ENCODE measurements around the gene HNRNPAB.
"Not testable (repeated sequence)": the region's sequence is repeated elsewhere in the genome, so short reads cannot be mapped to it uniquely, and the experiment has no call there.

The HNRNPAB gene

GRCh38 chr5:178212241-178213002, 8.1 kb downstream of the HNRNPAB start:
- DNase-seq (ENCODE audit: low spot score), result no peak

DNA sequence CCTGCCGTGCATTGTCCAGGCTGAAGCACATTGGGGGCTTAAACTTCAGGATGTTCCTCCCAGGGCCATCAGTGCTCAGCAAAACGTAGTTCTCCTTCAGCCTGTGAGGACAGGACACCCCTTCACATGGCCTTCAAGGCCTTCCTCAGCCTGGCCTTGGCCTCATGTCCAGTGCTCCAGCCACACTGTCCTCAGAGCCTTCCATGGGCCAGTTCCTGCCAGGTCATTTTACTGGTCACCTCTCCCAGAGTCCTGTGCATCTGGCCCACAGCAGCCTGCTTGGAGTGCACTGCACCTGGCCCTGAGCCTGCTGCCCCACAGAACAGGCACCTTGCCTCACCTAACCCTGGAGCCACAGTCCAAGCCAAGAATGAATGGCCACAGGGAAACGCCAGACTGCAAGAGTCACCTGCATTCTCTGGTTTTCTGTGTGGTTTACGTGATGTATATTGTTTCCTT, 8.7 kb downstream of the HNRNPAB start:
- DNase-seq (ENCODE audit: low spot score), result no peak

- no peak for DNase-seq (ENCODE audit: low spot score)
These were observed 9.4 kb downstream of the HNRNPAB start for GRCh38 chr5:178213748-178214151.

DNA sequence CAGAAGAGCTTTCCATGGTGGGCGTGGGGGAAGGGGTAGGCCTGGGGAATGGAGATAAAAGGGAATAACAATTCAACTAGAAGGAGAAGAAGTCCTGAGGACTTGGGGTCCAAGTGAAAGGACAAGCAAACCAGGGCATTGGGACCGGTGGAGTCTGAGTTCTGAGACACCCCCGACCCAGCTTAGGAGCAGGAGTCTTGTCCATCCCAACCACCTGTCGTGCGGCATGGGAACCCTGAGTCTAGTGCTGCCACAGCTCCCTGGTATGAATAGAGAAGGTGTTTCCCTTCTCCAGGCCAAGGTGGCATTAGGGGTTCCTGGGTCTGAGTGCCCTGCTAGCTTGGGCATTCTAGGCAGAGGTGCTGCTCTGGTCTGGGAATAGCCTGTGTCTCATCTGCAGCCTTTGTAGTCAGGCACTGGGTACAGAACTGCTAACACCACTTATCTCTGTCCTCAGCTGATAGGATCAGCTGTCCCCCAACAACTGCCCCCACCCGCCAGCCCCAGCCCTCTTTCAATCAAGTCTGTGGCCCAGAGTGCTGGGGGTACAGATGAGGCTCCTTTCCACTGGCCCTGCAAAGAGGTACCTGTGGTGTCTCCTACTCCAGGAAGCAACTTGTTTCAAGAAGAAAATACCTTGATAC, 9.9 kb downstream of the HNRNPAB start:
- DNase-seq (ENCODE audit: low spot score), result no peak

GRCh38 chr5:178215280-178216002, 11.1 kb downstream of the HNRNPAB start:
- no peak for DNase-seq (ENCODE audit: low spot score)

- no peak for DNase-seq (ENCODE audit: low spot score)
These were observed 11.8 kb downstream of the HNRNPAB start for GRCh38 chr5:178216088-178216534.

- no peak for DNase-seq (ENCODE audit: low spot score)
These were observed 12.4 kb downstream of the HNRNPAB start for GRCh38 chr5:178216779-178217178.

DNA sequence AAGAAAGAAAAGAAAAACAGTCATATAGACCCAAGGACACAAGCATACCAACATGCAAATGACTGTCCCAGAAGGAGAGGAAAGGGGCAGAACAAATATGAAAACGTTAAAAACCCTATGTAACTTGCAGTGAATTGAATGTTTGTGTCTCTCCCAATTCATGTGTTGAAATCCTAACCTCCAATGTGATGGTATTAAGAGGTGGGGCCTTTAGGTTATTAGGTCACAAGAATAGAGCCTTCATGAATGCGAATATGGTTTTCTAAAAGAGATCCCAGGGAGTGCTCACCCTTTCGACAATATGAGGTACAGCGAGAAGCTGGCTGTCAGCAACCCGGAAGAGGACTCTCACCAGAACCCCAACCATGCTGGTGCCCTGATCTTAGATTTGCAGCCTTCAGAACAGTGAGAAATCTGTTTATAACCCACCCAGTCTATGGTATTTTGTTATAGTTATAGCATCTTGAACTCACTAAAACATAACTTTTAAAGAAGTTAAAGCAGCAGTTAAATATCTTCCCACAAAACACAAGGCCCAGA, 14.0 kb downstream of the HNRNPAB start:
- DNase-seq (ENCODE audit: low spot score), result no peak

GRCh38 chr5:178218827-178219226, 14.5 kb downstream of the HNRNPAB start:
- DNase-seq (ENCODE audit: low spot score), result no peak

DNA sequence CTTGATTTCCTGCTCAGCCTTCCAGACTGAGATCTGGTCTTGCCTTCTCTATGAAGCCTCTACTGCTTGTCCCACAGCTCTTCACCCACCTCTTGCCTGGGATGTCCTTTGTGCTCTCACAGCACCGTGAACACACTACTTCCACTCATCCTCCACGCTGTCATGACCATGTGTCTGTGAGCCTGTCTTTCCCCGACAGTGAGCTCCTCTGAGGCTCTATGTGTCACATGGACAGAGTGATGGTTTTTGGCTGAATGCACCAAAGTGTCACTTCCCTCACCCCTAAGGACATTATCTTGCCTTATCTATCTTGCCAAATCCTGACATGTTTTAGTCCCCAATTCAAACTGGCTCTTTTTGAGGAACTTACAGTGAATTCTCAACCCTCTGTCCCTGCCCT, 16.9 kb downstream of the HNRNPAB start:
- DNase-seq (ENCODE audit: low spot score), result no peak

GRCh38 chr5:178221853-178222252, 17.5 kb downstream of the HNRNPAB start:
- no peak for DNase-seq (ENCODE audit: low spot score)

DNA sequence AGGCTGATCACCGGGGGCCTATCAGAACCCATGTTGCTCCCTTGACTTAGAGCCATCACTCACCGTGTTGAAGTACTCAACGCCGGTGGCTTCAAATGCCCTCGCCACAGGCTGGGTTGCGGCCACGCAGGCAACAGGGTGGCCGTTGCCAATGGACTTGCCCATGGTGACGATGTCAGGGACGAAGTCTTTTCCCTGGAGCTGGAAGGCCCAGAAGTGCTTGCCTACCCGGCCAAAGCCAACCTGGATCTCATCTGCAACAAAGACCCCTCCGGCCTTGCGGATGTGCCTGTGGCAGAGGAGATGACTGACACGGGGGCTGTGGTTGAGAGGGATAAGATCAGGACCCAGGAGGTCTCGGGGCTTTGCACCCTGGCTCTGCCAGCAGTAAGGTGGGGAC, 18.0 kb downstream of the HNRNPAB start:
- DNase-seq (ENCODE audit: low spot score), result no peak

GRCh38 chr5:178223196-178223773, 19.0 kb downstream of the HNRNPAB start:
- no peak for DNase-seq (ENCODE audit: low spot score)

GRCh38 chr5:178223828-178224335, 19.5 kb downstream of the HNRNPAB start:
- no peak for DNase-seq (ENCODE audit: low spot score)

- no peak for DNase-seq (ENCODE audit: low spot score)
These were observed 20.1 kb downstream of the HNRNPAB start for GRCh38 chr5:178224403-178224802.

DNA sequence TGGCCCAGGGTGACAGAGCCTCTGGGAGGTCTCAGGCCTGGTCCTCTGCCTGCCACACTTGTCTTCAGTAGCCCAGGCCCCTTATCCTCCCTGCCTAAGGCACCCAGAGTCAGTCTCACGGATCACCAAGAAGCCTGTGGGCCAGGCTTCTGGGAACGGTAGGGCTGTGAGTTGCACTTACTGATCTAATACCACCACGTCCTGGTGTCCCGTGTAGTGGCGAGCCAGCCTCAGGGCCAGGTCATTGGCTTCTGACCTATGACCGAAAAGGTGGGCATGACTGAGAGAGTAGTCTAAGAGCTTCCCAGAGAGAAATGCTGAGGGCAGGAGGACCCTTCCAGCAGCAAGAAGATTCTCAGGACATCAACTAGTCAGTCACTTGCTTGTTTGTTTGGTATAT, 20.8 kb downstream of the HNRNPAB start:
- DNase-seq (ENCODE audit: low spot score), result no peak

DNA sequence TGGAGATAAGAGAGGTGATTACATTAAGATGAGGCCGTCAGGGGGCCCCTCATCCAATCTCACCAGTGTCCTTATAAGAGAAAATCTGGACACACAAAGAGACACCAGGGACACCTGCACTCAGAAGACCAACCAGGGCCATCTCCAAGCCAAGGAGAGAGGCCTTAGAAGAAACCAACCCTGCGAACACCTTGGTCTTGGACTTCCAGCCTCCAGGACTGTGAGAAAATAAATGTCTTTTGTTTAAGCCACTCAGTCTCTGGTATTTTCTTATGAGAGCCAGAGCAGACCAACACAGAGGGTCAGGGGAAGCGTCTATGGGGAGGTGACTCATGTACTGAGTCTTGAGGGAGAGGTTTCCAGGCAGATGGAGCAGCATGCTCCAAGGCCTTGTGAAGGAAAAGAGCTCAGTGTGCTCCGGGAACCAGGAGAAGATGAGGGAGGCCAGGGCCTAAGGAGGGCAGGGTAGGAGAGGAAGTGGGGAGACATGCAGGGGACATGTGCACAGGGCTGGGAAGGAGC, 22.9 kb downstream of the HNRNPAB start:
- no peak for DNase-seq (ENCODE audit: low spot score)

DNA sequence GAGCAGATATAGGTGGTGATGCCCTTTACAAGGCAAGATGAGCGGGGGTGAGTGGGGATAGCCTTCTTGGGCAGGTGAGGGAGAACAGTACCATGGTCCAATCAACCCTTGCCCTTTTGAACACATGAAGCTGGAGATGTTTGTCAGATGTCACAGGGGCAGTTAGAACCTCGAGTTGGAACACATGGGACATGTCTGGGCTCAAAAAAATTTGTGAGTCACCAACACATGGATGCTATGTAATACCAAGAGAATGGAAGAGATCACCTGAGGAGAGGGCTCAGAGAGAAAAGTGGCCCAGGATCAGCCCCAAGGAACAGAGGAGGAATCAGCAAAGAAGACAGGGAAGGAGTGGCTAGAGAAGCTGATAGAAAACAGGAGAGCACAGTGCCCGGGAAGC, 23.6 kb downstream of the HNRNPAB start:
- DNase-seq (ENCODE audit: low spot score), result no peak

DNA sequence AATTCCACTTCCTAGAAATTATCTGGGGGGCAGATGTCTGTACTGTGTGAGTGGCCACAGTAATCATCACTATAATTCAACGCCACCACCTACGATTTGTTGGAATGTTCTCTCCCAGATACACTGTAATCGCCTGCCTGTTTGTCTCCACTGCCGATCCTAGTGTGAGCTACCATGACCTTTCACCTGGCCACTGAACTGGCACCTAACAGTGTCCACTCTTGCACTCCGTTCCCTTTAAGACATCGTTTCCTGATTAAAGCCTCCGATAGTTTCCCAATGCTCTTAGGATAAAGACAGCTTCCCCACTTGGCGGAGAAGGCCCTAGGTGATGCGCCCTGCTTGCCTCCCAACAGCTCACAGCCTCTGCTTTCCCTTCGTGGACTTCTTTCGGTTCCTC, 24.3 kb downstream of the HNRNPAB start:
- DNase-seq (ENCODE audit: low spot score), result no peak

- not testable (repeated sequence) for DNase-seq (ENCODE audit: low spot score)
These were observed 24.8 kb downstream of the HNRNPAB start for GRCh38 chr5:178229111-178229510.

- no peak for DNase-seq (ENCODE audit: low spot score)
These were observed 25.5 kb downstream of the HNRNPAB start for GRCh38 chr5:178229861-178230260.

Data from kidney capillary endothelial cell (primary cell).